Right kidney (tissue), 1 donor: ENCODE measurements around the gene GFER.
A peak's percentile ranks its signal among the peaks of the same experiment; 100 is the strongest.

Experiments
- DNase-seq: peaks from one replicate; pipeline ENCODE4 v3.0.0-alpha.2; 2016

Gene GFER

GRCh38 chr16:1990101-1990350 lies 6.0 kb downstream of the GFER start:
- DNase-seq, result no peak

- DNase-seq, result peak; percentile 56
Measured at GRCh38 chr16:1990351-1991134, 6.5 kb downstream of the GFER start.

DNA sequence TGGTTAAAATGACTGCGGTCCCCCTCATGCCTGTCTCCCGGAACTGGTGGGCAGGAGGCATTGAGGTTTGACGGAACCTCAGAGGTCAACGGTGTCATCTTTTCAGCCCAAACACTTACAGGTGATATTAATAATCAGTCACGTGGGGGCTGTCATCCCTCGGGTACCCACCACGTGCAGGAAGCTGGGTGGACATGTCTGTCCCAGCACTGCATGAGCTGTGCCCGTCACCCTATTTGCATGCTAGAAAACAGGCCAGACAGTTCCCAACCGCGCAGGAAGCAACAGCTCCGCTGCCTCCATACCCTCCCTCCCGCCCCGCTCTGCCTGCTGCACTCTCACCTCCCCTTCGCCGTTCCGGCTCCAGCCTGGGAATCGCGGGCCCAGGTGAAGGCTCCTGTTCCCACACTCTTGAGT lies 7.2 kb downstream of the GFER start:
- DNase-seq, result peak; percentile 48

DNA sequence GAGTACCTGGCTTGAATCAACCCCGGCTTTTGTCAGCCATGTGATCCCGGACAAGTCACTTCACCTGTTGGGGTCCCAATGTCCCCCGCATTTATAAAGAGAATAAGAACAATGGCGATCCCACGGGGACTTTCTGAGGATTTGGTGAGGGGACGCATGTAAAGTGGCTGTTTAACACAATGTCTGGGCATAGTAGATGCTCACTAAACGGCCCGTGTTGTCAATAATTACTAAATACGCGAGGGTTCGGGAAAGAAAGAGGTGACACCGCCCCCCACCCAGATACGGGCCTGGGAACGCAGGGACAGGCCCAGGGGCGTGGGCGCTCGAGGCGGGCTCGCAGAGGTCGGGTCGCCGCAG lies 7.6 kb downstream of the GFER start:
- no peak for DNase-seq

DNA sequence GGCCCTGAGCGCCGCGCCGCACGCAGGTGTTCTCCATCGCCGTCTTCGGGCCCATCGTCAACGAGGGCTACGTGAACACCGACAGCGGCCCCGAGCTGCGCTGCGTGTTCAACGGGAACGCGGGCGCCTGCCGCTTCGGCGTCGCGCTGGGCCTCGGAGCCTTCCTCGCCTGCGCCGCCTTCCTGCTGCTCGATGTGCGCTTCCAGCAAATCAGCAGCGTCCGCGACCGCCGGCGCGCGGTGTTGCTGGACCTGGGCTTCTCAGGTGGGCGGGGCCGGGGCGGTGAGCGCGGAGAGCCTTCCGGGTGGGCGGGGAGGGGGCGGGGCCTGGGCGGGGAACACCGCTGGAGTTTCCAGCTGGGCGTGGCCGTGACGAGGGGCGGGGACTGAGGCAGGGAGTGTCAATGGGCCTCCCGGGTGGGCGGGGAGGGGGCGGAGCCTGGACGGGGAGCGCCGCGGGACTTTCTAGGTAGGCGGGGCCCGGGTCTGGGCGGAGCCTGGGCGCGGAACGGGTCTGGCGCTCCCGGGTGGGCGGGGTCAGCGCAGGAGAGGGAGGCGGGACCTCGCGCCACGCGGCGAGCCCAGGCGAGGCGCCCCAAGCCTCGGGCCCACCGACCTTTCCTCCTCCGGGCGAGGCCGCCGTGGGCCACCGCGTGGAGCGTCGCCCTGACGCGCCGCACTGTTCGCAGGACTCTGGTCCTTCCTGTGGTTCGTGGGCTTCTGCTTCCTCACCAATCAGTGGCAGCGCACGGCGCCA lies 8.1 kb downstream of the GFER start:
- peak; percentile 78 for DNase-seq

- peak; percentile 35 for DNase-seq
Measured at GRCh38 chr16:1992704-1993317, 8.8 kb downstream of the GFER start.

- peak; percentile 25 for DNase-seq
Measured at GRCh38 chr16:1993731-1994131, 9.7 kb downstream of the GFER start.

- DNase-seq, result no peak
Measured at GRCh38 chr16:1997494-1998359, 13.7 kb downstream of the GFER start.

DNA sequence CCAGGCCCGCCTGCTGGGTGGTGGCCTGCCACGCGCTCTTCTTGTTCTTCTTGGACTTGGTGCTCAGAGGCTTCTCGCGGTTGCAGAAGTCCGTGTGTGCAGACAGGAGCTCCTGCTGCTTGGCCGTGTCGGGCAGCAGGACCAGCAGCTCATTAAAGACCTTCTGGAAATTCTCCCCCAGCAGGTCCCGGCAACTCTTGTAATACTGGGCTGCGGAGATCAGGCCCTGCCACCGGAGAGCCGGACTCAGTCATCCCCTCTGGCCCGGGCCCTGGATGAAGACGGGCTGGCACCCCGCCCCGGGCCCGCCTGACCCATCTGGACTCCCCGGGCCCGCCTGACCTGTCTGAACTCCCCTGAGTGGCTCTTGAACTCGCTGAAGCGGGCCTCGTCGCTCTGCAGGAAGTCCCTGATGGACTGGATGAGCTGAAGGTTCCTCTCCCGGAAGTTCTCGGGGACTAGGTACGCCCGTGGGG lies 14.4 kb downstream of the GFER start:
- no peak for DNase-seq

DNA sequence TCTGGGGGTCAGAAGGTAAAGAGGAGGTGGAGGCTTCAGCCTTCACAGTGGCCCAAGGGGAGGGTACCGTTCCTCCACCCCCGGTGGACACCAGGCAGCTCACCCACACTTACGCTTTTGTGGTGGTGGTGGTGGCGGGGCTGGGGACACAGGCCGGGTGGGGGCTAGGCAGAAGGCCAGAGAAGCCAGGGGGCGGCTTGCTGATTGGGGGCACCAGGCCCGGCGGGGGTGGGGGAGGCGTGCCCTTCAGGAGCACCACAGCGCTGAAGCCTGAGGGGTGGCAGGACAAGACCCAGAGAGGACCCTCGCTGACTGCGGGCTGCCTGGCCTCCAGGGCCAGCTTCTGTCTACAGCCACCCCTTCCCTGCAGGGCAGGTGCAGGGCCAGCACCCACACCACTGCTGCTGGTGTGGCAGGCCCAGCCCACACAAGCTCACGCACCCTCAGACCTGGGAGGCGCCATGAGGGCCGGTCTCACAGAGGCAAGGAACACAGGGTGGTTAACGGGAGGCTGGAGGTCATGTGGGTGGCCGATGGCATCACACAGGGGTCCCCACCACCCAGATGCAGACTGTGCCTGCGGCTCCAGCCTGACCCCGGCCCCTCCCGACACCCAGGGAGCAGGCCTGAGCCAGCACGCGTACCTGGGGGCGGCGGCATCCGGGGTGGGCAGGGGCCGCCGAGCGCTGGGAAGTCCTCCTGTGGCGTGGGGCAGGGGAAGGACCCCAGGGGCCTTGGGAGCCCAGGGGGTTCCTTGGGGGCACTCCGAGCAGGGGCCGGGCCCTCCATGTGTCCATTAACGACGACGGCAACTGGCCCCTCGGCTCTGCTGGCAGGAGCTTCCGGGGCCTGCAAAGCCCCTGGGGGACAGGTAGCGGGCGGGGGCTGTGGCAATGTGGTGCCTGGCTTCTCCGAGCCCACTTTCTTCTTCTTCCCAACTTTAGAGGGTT lies 15.1 kb downstream of the GFER start:
- no peak for DNase-seq

DNA sequence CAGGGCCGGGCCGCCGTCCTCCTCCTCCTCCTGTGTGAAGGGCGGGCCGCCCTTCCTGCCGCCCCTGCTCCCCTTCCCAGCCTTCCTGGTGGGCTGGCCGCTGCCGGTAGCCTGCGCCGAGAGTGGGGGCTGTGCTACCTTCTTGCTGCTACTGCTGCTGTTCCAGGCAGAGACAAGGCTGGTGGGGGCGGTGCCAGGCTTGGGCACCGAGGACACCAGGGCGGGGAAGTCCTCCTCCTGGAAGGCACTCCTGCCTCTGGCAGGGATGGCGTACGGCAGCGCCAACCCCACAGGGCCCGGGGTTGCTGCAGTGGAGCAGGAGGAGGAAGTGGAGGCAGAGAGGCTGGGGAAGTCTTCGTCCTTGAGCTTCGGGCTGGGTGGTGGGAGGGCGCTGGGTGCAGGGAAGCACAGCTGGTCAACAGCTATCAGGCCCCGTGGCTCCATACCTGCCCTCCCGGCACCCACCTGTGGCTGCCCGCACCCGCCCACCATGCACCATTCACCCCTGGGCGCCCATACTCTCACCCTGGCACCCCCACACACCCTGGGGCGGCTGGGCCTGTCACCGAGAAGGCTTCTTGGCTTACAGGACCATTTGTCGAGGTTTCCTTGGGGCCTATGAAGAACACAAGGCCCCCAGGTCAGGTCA lies 16.0 kb downstream of the GFER start:
- DNase-seq, result no peak

DNA sequence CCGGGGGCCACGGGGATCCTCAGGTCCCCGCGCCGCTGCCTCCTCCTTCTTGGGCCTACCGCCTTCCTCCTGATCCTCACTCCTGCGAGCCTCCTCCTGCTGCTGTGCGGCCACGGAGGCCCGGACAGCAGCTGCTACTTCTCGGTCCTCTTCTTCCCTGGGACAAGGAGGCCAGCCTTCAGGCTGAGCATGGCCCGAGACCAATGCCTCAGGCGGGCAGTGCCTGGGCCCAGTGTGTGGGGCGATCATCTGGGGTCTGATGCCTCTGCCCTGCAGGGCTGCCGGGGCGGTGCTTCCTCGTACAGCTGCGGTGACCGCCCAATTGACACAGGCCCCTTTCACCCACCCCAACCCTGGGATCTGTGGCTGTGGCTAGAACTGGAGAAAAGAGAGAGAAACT lies 17.0 kb downstream of the GFER start:
- DNase-seq, result no peak

DNA sequence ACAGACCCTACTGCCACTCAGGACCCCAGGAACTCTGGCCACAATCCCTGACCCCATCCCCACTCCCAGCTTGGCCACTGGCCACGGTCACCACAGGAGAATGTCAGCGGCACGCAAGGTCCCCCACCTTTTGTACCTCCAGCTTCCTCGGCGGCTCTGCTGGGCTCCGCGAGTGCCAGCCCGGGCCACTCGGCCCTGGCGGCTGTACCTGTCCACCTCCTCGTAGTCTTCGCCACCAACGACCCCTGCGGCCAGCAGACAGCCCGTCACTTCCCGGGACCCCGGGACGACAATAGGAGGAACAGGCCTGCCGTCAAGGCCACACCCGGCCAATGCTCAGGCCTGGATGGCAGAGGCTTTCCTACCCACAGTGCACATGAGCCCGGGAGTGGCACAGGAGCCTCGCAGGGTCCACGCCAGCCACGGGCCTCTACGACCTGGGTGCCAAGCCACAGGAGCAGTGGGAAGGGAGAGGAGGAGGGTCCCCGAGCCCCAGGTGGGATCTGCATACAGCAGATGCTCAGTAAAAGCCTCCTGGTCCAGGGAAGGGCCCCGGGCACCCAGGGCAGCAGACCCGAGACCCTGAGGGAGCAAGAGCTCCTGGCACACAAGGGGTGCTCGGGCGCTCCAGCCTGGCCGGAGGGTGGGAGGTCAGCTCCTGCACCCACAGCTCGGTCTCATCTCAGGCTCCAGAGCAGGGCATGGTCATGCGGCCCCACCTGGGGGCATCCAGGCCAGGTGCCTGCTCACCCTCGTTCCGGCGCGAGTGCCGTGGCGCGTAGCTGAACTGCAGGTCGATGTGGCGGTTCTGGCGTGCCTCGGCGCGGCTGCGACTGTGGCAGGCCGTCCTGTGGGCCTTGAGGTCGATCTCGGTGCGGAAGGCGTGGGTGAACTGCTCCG lies 17.7 kb downstream of the GFER start:
- no peak for DNase-seq

DNA sequence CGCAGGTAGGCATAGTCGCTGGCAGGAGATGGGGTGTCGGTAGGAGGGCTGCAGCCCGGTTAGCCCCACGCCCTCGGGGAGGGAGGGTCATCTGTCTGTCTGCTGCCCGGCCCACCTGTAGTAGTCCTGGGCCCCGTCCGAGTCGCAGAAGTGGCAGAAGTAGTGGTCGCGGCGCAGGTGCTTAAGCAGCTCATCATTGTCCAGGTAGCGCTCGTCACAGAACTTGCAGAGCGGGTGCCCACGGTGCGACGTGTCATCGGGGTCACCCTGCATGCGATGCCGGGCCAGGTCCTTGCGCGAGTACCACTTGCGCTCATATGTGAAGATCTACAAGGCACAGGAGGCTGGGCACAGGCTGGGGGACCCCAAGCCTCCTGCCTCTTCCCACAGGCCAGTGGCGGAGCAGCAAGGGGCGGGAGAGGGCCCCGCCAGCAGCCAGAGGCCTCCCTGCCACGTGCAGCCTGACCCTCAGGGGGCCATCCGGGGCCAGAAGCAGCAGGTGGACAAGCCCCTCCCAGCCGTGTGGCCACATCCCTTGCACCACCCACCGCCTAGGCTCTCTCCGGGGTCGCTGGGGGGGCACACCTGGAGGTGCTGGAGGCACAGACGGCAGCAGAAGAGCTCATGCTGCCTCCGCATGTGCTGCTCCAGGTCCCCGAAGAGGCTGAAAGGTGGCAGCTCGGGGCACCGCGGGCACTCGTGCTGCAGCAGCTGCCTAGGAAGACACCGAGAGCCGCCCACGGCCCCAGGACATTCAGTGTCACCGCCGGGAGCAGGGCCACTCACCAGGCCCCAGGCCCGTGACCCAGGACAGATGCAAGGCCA lies 18.6 kb downstream of the GFER start:
- DNase-seq, result no peak

DNA sequence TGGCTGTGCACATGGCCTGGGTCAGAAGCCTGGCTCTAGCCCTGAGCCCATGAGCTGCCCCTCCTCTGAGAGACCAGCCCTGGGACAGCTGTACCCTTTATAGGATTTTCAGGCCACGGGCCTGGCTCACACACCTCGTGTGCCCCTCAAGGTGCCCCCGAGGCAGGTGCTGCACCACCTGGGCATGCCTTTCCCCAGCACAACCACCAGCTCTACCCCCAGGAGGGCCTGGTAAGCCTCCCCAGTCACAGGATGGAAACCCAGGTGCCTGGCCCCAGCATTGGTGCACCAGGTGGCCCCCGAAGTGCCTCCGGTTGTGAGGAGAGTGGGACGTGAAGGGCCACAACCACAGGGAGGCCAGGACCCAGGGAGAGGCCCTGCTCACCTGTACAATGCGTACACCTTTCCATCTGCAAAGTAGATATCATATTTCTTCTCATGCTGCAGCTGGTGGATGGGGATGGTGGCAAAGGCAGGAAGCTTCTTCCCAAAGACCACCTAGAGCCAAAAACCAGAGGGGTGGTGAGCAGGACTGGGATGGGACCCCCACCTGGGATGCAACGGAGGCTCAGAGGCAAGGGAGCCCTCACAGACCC lies 19.3 kb downstream of the GFER start:
- no peak for DNase-seq

- DNase-seq, result peak; percentile 70
Measured at GRCh38 chr16:2003827-2004641, 20.0 kb downstream of the GFER start.

GRCh38 chr16:2004795-2005517 lies 21.0 kb downstream of the GFER start:
- DNase-seq, result no peak
